Panc1 (cell line): ENCODE measurements around the gene MTRF1L. TPM values are rescaled to one million over a fixed set of nuclear protein-coding genes. Genes with fewer than 3 reads are reported as not detected.
"Not testable (repeated sequence)": the region's sequence is repeated elsewhere in the genome, so short reads cannot be mapped to it uniquely, and the experiment has no call there.

Source experiments
- ATAC-seq: fragments of 200-7000 bp; cut with Tn5 transposase; 2 replicates; pipeline ENCODE4 v1.9.1; 2020; ENCODE audit warnings: mild to moderate bottlenecking, moderate library complexity
- BruUV-seq: library from RNA; stranded (reverse); fragments of 400-500 nt; replicated peaks from 2 replicates; lab custom pipeline; 2021; lab: Mats Ljungman, UMichigan
- CTCF ChIA-PET: fragments of 300-600 bp; sonication (Branson Sonifier 250); formaldehyde crosslinking; loops from one replicate; lab custom pipeline; 2022; ENCODE audit warnings: antibody characterized with exemption; lab: Charles Lee
- POLR2A ChIA-PET: fragments of 300-600 bp; sonication (Branson Sonifier 250); formaldehyde crosslinking; loops from one replicate; lab custom pipeline; 2022; ENCODE audit warnings: antibody characterized with exemption; lab: Charles Lee
- DNase-seq: peaks from one replicate; pipeline ENCODE4 v3.0.0-alpha.2; 2010; ENCODE audit warnings: low read depth, low spot score
- H3K27ac ChIP-seq: 2 replicates; pipeline ENCODE4 v1.5.1; 2011; ENCODE audit warnings: mild to moderate bottlenecking, low read length, inconsistent platforms
- H3K27me3 ChIP-seq: fragments of 200-500 bp; sonication (Bioruptor generic); 2 replicates; pipeline ENCODE4 v1.6.0; 2014; ENCODE audit warnings: low read length, inconsistent platforms; ENCODE audit not compliant: control insufficient read depth, insufficient read depth
- H3K36me3 ChIP-seq: fragments of 200-500 bp; sonication (Bioruptor generic); 2 replicates; pipeline ENCODE4 v1.5.1; 2014; ENCODE audit warnings: inconsistent platforms, mild to moderate bottlenecking, low read length, moderate library complexity; ENCODE audit not compliant: control insufficient read depth, insufficient read depth
- H3K4me1 ChIP-seq: 2 replicates; pipeline ENCODE4 v1.5.1; 2011; ENCODE audit warnings: inconsistent platforms, mild to moderate bottlenecking, low read length, moderate library complexity; ENCODE audit not compliant: control insufficient read depth, insufficient read depth
- H3K4me3 ChIP-seq, 2 experiments: 2 replicates each; pipeline ENCODE4 v1.5.1; 2011 to 2012; ENCODE audit warnings: low read depth in 2 of 2, low read length in 2 of 2, mild to moderate bottlenecking in 2 of 2, inconsistent platforms in 1 of 2, moderate library complexity in 1 of 2
- H3K9me3 ChIP-seq: fragments of 200-500 bp; sonication (Bioruptor generic); 2 replicates; pipeline ENCODE4 v1.5.1; 2014; ENCODE audit warnings: low read depth, mild to moderate bottlenecking, inconsistent platforms, low read length, moderate library complexity; ENCODE audit not compliant: control insufficient read depth, insufficient read depth
- CTCF ChIP-seq: fragments of 450-650 bp; IDR thresholded peaks from 2 replicates; pipeline ENCODE4 v1.5.1; 2017; ENCODE audit warnings: mild to moderate bottlenecking
- POLR2AphosphoS5 ChIP-seq: IDR thresholded peaks from 2 replicates; pipeline ENCODE4 v1.6.1; 2012; ENCODE audit warnings: mild to moderate bottlenecking, low read depth, low read length, moderate library complexity
- SIN3A ChIP-seq: IDR thresholded peaks from 2 replicates; pipeline ENCODE4 v1.6.1; 2012; ENCODE audit warnings: low read depth, mild to moderate bottlenecking, low read length, moderate library complexity, borderline replicate concordance; ENCODE audit not compliant: insufficient read depth
- TCF7L2 ChIP-seq: IDR thresholded peaks from 2 replicates; pipeline ENCODE4 v1.6.1; 2011; ENCODE audit warnings: mild to moderate bottlenecking, low read depth, low read length, inconsistent platforms
- in situ Hi-C: cut with HindIII; loops from 2 replicates; pipeline ENCODE4 v1.10.0; 2016; ENCODE audit warnings: low sequenced_read_pairs, low pct_unique_long_range_greater_than_20kb
- intact Hi-C: fragments of 100-400 bp; cut with micrococcal nuclease; formaldehyde crosslinking; loops from one replicate; pipeline ENCODE4 v1.10.0; 2022; ENCODE audit not compliant: unreplicated experiment
- total RNA-seq: library from RNA; stranded (reverse); gene quantifications from one replicate; pipeline ENCODE4 v1.2.1, GENCODE V29; 2021; ENCODE audit not compliant: unreplicated experiment
- TF ChIP-seq, protein P1 (sequence below), 2 experiments: IDR thresholded peaks; 2 replicates each; pipeline ENCODE4 v1.6.1; 2011 to 2012; ENCODE audit warnings: low read depth in 2 of 2, control low read depth in 1 of 2, low read length in 1 of 2, mild to moderate bottlenecking in 1 of 2, moderate library complexity in 1 of 2; ENCODE audit not compliant: insufficient read depth in 1 of 2

MTRF1L gene
- total RNA-seq, 1 experiment from 2014 or later = 22.7 TPM

DNA sequence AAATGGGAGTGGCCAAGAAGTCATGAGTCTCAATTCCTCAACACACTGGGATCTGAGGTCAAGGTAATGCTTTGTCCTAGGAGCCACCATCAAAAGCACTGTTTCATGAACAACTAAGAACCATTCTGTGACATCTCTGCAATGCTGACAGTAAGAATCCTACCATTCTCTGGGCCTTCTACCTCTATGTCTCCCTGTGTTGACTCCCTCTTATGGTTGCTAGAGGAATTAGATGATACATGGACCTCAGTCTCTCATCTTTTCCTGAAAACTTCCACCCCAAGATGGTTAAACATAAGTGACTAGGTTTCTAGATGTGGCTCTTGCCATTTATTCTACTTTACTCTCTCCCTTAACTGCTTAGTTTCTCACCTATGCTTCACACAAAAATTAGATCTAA is 9.1 kb downstream of the MTRF1L start:
- CTCF ChIA-PET = no interaction called here
- DNase-seq = no peak
- H3K36me3 ChIP-seq = peaks cover 60% of the 10 kb centered on the region

GRCh38 chr6:152986978-152987377 is 15.5 kb downstream of the MTRF1L start:
- POLR2A ChIA-PET = no interaction called here
- Histone ChIP-seq H3K9me3 (no peaks in the 10 kb centered on the region), H3K27ac (no peak overlapping the region), H3K36me3 (peaks cover 7% of the 10 kb centered on the region), H3K27me3 (no peaks in the 10 kb centered on the region), H3K4me3 (no peak overlapping the region), H3K4me1 (peaks cover 9% of the 10 kb centered on the region)
- no peak for TF ChIP-seq SIN3A
- no peak for TF ChIP-seq TCF7L2
- no peak for TF ChIP-seq CTCF
- TF ChIP-seq, protein P1, sequence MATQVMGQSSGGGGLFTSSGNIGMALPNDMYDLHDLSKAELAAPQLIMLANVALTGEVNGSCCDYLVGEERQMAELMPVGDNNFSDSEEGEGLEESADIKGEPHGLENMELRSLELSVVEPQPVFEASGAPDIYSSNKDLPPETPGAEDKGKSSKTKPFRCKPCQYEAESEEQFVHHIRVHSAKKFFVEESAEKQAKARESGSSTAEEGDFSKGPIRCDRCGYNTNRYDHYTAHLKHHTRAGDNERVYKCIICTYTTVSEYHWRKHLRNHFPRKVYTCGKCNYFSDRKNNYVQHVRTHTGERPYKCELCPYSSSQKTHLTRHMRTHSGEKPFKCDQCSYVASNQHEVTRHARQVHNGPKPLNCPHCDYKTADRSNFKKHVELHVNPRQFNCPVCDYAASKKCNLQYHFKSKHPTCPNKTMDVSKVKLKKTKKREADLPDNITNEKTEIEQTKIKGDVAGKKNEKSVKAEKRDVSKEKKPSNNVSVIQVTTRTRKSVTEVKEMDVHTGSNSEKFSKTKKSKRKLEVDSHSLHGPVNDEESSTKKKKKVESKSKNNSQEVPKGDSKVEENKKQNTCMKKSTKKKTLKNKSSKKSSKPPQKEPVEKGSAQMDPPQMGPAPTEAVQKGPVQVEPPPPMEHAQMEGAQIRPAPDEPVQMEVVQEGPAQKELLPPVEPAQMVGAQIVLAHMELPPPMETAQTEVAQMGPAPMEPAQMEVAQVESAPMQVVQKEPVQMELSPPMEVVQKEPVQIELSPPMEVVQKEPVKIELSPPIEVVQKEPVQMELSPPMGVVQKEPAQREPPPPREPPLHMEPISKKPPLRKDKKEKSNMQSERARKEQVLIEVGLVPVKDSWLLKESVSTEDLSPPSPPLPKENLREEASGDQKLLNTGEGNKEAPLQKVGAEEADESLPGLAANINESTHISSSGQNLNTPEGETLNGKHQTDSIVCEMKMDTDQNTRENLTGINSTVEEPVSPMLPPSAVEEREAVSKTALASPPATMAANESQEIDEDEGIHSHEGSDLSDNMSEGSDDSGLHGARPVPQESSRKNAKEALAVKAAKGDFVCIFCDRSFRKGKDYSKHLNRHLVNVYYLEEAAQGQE (IDR thresholded peaks at IDR 0.05; ENCODE audit: insufficient read depth in 1 of 2, low read depth in 2 of 2, low read length in 1 of 2) = no peak
- TF ChIP-seq POLR2AphosphoS5 = no peak
- CTCF ChIA-PET = no interaction called here
- in situ Hi-C loops = no loop called here
- ATAC-seq = no peak
- intact Hi-C loops = no loop called here
- DNase-seq = no peak
- BruUV-seq = no TSS peak

More for the DNA sequence above, 9.1 kb downstream of the MTRF1L start:
- in situ Hi-C loops = no loop called here
- intact Hi-C loops = no loop called here
- TF ChIP-seq POLR2AphosphoS5 = no peak
- peak; percentile 42; the same call in 1 of the 2 replicates for TF ChIP-seq CTCF
- H3K27me3 ChIP-seq = no peaks in the 10 kb centered on the region
- POLR2A ChIA-PET = no interaction called here
- H3K4me1 ChIP-seq = 0 out of 2 replicates have a peak, but pooled peaks cover 3% of the 10 kb centered on the region
- ATAC-seq = peak; percentile 85; the same call in 1 of the 2 replicates
- BruUV-seq = no TSS peak
- no peak overlapping the region for H3K27ac ChIP-seq
- H3K4me3 ChIP-seq = no peak overlapping the region
- no peaks in the 10 kb centered on the region for H3K9me3 ChIP-seq

DNA sequence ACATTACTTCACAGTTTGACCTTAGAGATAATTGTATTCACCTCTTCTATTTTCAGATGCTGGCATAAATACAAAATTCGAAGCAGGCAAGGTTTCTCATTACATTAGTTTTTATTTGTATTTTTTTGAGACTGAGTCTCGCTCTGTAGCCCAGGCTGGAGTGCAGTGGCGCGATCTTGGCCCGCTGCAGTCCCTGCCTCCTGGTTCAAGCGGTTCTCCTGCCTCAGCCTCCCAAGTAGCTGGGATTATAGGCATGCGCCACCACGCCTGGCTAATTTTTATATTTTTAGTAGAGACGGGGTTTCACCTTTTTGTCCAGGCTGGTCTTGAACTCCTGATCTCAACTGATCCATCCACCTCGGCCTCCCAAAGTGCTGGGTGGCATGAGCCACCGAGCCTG is 17.2 kb downstream of the MTRF1L start:
- Histone ChIP-seq H3K4me3 (peak overlapping the region; percentile 69 to 97), H3K4me1 (peaks cover 17% of the 10 kb centered on the region), H3K27ac (peak overlapping the region; percentile 99)
- H3K36me3 ChIP-seq, CTCF ChIA-PET, DNase-seq, intact Hi-C loops, BruUV-seq, ATAC-seq, H3K27me3 ChIP-seq, POLR2A ChIA-PET, in situ Hi-C loops, H3K9me3 ChIP-seq: not testable (repeated sequence)
